ENCODE results near the gene MARCHF5. TPM values are rescaled to one million over a fixed set of nuclear protein-coding genes. Genes with fewer than 3 reads are reported as not detected.
"Not testable (repeated sequence)": the region's sequence is repeated elsewhere in the genome, so short reads cannot be mapped to it uniquely, and the experiment has no call there.

MARCHF5 gene
- total RNA-seq, 2 donors from 2014 or later = 28.7 to 31.6 TPM

- Mint-ChIP-seq H3K9me3 (no peaks in the 10 kb centered on the region), H3K4me3 (no peak overlapping the region), H3K4me1 (no peaks in the 10 kb centered on the region), H3K27ac (no peak overlapping the region), H3K36me3 (ENCODE audit: low read depth) (no peaks in the 10 kb centered on the region), H3K27me3 (peaks cover 9% of the 10 kb centered on the region)
- no peak for ATAC-seq (replicated peaks)
Measured at GRCh38 chr10:92387289-92387940, 96.4 kb downstream of the MARCHF5 start.

- not testable (repeated sequence) for H3K4me3 Mint-ChIP-seq; H3K4me1 Mint-ChIP-seq; H3K9me3 Mint-ChIP-seq; H3K27me3 Mint-ChIP-seq; ATAC-seq (replicated peaks); H3K27ac Mint-ChIP-seq; H3K36me3 Mint-ChIP-seq (ENCODE audit: low read depth)
Measured at GRCh38 chr10:92393173-92393572, 102.2 kb downstream of the MARCHF5 start.

DNA sequence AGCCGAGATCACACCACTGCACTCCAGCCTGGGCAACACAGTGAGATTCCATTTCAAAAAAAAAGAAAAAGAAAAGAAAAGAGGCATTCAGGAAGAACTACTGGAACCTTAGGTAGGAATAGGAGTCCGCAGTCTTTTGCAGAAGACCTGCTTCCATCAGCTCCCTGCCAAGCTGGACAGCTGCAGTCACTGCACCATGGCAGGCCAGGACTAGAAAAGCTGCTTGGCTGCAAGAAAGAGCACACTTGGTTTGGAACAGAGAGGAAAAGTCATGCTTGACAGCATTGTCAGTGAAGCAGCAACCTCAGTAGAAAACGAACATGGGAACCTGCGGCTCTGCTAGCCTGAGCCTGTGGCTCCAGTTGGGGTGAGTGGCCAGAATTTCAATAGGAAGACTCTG is 104.3 kb downstream of the MARCHF5 start:
- no peaks in the 10 kb centered on the region for H3K4me1 Mint-ChIP-seq
- ATAC-seq (replicated peaks) = no peak
- no peaks in the 10 kb centered on the region for H3K9me3 Mint-ChIP-seq
- peaks cover 4% of the 10 kb centered on the region for H3K27me3 Mint-ChIP-seq
- no peak overlapping the region for H3K4me3 Mint-ChIP-seq
- H3K27ac Mint-ChIP-seq = no peak overlapping the region
- H3K36me3 Mint-ChIP-seq (ENCODE audit: low read depth) = no peaks in the 10 kb centered on the region

DNA sequence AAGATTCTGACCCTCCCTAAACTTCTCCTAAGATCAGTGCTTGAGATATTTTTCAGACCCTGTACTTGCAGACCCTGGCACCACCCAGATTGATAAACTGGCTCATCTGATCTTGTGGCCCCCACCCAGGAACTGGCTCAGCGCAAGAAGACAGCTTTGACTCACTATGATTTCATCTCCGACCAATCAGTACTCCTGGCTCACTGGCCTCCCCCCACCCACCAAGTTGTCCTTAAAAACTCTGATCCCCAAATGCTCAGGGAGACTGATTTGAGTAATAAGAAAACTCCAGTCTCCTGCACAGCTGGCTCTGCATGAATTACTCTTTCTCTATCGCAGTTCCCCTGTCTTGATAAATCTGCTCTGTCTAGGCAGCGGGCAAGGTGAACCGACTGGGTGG is 111.3 kb downstream of the MARCHF5 start:
- H3K36me3 Mint-ChIP-seq (ENCODE audit: low read depth); H3K27ac Mint-ChIP-seq: not testable (repeated sequence)

More for the DNA sequence above, 111.3 kb downstream of the MARCHF5 start:
- H3K9me3 Mint-ChIP-seq; H3K4me1 Mint-ChIP-seq; H3K27me3 Mint-ChIP-seq; ATAC-seq (replicated peaks); H3K4me3 Mint-ChIP-seq: not testable (repeated sequence)

Other genes starting within 250 kb of the MARCHF5 start
- 1 to 10 TPM; 2.1 to 2.9 TPM for gene CPEB3, start 89 bp upstream of the MARCHF5 start, total RNA-seq

Data from activated T-helper 17 cell treated with anti-CD3 and anti-CD28 coated beads, Interleukin-2, amount 50 U/mL, for 72 hours (primary cell).